Smooth muscle cell (in vitro differentiated cells): Measurements from ENCODE around the gene TNFRSF19. TPM values are rescaled to one million over a fixed set of nuclear protein-coding genes. Genes with fewer than 3 reads are reported as not detected.
A peak's percentile ranks its signal among the peaks of the same experiment; 100 is the strongest.

Experiments used
- DNase-seq: peaks from one replicate; lab custom pipeline; 2025; ENCODE audit not compliant: unreplicated experiment; lab: John Stamatoyannopoulos, UW
- H2AFZ ChIP-seq: fragments of 200-600 bp; sonication (generic); 2 replicates; pipeline ENCODE4 v1.6.0; 2016; ENCODE audit warnings: antibody characterized with exemption, low read depth, mild to moderate bottlenecking
- H3F3A ChIP-seq: fragments of 200-600 bp; sonication (generic); 2 replicates; pipeline ENCODE4 v1.6.0; 2017; ENCODE audit warnings: antibody characterized with exemption, low read depth
- H3K27ac ChIP-seq: fragments of 200-600 bp; sonication (generic); 2 replicates; pipeline ENCODE4 v1.5.1; 2016; ENCODE audit warnings: low read depth, mild to moderate bottlenecking
- H3K27me3 ChIP-seq: fragments of 200-600 bp; sonication (generic); 2 replicates; pipeline ENCODE4 v1.6.1; 2016; ENCODE audit warnings: low read depth, mild to moderate bottlenecking
- H3K36me3 ChIP-seq: fragments of 200-600 bp; sonication (generic); 2 replicates; pipeline ENCODE4 v1.5.1; 2016; ENCODE audit warnings: low read depth
- H3K4me1 ChIP-seq: fragments of 200-600 bp; sonication (generic); 2 replicates; pipeline ENCODE4 v1.5.1; 2016; ENCODE audit warnings: low read depth
- H3K4me2 ChIP-seq: fragments of 200-600 bp; sonication (generic); 2 replicates; pipeline ENCODE4 v1.6.0; 2016; ENCODE audit warnings: mild to moderate bottlenecking
- H3K4me3 ChIP-seq: fragments of 200-600 bp; sonication (generic); 2 replicates; pipeline ENCODE4 v1.5.1; 2016; ENCODE audit warnings: mild to moderate bottlenecking
- H3K79me2 ChIP-seq: fragments of 200-600 bp; sonication (generic); 2 replicates; pipeline ENCODE4 v1.6.0; 2016; ENCODE audit warnings: low read depth, mild to moderate bottlenecking
- H3K9ac ChIP-seq: fragments of 200-600 bp; sonication (generic); 2 replicates; pipeline ENCODE4 v1.6.0; 2016; ENCODE audit warnings: low read depth
- H3K9me3 ChIP-seq: fragments of 200-600 bp; sonication (generic); replicated peaks from 2 replicates; pipeline ENCODE4 v1.5.1; 2016; ENCODE audit warnings: low read depth
- H4K20me1 ChIP-seq: fragments of 200-600 bp; sonication (generic); 2 replicates; pipeline ENCODE4 v1.6.0; 2016; ENCODE audit warnings: low read depth
- WGBS: methylation state at CpG from one replicate; pipeline ENCODE4 v1.1.7; 2016; ENCODE audit warnings: low lambda C conversion rate; 5-methylcytosine and 5-hydroxymethylcytosine counted together
- polyA plus RNA-seq: library from polyadenylated mRNA; unstranded; fragments of >200 nt; fragmentation: Nextera tagmentation; extraction: Ambion mirVana; gene quantifications from 2 replicates; pipeline ENCODE4 v1.2.1, GENCODE V29; 2016
- total RNA-seq: library from RNA; depleted of rRNA; stranded (reverse); fragments of >200 nt; gene quantifications from 2 replicates; pipeline ENCODE4 v1.2.3, GENCODE V29; 2014
- TF ChIP-seq, protein P1 (sequence below): fragments of 200-600 bp; sonication (generic); IDR thresholded peaks from 2 replicates; pipeline ENCODE4 v1.5.1; 2017; ENCODE audit warnings: borderline replicate concordance, mild to moderate bottlenecking, antibody characterized with exemption; ENCODE audit not compliant: insufficient read depth, poor library complexity, severe bottlenecking

TNFRSF19 gene
- total and polyA plus RNA-seq, 2 experiments from 2014 or later = 15.5 to 34.3 TPM

DNA sequence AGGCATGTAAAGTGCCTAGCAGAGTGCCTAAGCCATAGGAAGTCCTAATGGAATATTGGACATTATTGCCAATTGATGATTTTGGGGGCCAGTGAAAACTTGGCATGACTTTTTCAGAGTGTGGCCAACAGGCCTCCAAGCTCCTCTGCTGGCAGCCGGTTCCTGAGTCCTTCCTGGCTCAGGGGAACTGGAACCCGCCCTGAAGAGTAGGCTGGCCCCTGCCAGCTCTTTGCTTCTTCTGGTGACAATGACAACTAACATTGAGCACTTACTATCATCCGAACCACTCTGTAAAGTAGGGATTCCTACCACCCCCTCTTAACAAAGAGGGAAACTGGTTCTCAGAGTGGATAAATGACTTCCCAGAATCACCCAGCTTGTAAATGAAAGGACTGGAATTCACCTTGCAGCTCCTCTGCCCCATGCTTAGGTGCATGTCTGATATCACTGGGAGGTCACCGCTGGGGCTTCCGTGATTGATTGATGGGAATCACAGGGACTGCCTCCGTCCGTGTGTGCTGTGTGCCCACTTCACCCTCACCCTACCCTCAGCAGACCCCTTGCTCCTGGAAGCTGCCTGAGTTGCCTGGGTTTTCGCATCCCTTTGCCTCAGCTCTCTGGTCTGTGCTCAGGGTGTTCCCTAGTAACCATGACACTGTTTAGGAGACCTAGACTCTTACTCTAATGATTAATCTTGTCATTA lies 50.6 kb downstream of the TNFRSF19 start:
- no peaks in the 10 kb centered on the region for H3K9me3 ChIP-seq
- H3K4me2 ChIP-seq = no peak overlapping the region
- peak overlapping the region; percentile 70 for H3K9ac ChIP-seq
- H3K36me3 ChIP-seq = no peaks in the 10 kb centered on the region
- peaks cover 8% of the 10 kb centered on the region for H3F3A ChIP-seq
- TF ChIP-seq, protein P1, sequence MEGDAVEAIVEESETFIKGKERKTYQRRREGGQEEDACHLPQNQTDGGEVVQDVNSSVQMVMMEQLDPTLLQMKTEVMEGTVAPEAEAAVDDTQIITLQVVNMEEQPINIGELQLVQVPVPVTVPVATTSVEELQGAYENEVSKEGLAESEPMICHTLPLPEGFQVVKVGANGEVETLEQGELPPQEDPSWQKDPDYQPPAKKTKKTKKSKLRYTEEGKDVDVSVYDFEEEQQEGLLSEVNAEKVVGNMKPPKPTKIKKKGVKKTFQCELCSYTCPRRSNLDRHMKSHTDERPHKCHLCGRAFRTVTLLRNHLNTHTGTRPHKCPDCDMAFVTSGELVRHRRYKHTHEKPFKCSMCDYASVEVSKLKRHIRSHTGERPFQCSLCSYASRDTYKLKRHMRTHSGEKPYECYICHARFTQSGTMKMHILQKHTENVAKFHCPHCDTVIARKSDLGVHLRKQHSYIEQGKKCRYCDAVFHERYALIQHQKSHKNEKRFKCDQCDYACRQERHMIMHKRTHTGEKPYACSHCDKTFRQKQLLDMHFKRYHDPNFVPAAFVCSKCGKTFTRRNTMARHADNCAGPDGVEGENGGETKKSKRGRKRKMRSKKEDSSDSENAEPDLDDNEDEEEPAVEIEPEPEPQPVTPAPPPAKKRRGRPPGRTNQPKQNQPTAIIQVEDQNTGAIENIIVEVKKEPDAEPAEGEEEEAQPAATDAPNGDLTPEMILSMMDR = no peak
- H2AFZ ChIP-seq = no peak overlapping the region
- 85% methylated on average over 8 of the region's 8 CpGs for WGBS
- no peaks in the 10 kb centered on the region for H4K20me1 ChIP-seq
- H3K27me3 ChIP-seq = no peaks in the 10 kb centered on the region
- H3K27ac ChIP-seq = peak overlapping the region; percentile 89
- no peak for DNase-seq
- H3K4me1 ChIP-seq = peaks cover 8% of the 10 kb centered on the region
- H3K79me2 ChIP-seq = peaks cover 7% of the 10 kb centered on the region
- no peak overlapping the region for H3K4me3 ChIP-seq

DNA sequence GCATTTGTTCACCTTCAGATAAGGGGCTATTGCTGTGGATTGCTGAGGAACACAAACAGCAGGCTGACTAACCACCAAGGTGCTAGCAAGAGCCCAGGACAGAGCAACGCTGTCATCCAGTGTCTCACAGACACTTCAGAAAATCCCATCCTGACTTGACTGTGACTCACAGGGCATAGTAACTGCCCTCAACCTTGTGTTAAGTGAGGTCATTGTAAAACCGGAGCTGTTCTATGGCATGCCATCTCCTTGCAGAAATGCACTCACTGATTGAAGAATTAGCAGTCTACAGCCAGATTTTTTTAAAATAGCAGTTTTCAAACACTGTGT lies 51.1 kb downstream of the TNFRSF19 start:
- Histone ChIP-seq H3K27ac (peak overlapping the region; percentile 89), H3K4me2 (no peak overlapping the region), H3K79me2 (peaks cover 7% of the 10 kb centered on the region), H3K4me3 (no peak overlapping the region), H3F3A (peaks cover 8% of the 10 kb centered on the region), H3K9me3 (no peaks in the 10 kb centered on the region), H3K4me1 (peaks cover 6% of the 10 kb centered on the region), H2AFZ (no peak overlapping the region), H3K27me3 (no peaks in the 10 kb centered on the region), H4K20me1 (no peaks in the 10 kb centered on the region), H3K36me3 (no peaks in the 10 kb centered on the region), H3K9ac (peak overlapping the region; percentile 29)
- no peak for DNase-seq
- 3% methylated on average over 2 of the region's 2 CpGs for WGBS
- TF ChIP-seq, protein P1 = no peak

DNA sequence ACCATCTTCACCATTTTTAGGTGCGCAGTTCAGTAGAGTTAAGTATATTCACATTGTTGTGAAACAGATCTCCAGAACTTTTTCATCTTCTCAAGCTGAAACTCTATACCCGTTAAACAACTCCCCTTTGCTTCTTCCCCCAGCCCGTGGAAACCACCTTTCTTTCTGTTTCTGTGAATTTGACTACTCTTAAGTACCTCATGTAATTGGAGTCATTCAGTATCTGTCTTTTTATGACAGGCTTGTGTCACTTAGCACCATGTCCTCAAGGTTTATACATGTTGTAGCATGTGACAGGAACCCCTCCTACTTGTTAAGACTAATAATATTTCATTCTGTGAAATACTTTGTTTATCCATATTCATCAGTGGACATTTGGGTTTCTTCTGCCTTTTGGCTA lies 52.8 kb downstream of the TNFRSF19 start:
- Histone ChIP-seq H3K27ac (peak overlapping the region; percentile 36), H3K27me3 (no peaks in the 10 kb centered on the region), H2AFZ (no peak overlapping the region), H3K79me2 (peaks cover 7% of the 10 kb centered on the region), H3K9ac (no peak overlapping the region), H3K4me1 (peaks cover 12% of the 10 kb centered on the region), H3K36me3 (no peaks in the 10 kb centered on the region), H3K4me2 (no peak overlapping the region), H3F3A (peaks cover 8% of the 10 kb centered on the region), H4K20me1 (no peaks in the 10 kb centered on the region), H3K9me3 (no peaks in the 10 kb centered on the region), H3K4me3 (no peak overlapping the region)
- WGBS = 84% methylated on average over 3 of the region's 3 CpGs
- TF ChIP-seq, protein P1 = no peak
- DNase-seq = no peak

DNA sequence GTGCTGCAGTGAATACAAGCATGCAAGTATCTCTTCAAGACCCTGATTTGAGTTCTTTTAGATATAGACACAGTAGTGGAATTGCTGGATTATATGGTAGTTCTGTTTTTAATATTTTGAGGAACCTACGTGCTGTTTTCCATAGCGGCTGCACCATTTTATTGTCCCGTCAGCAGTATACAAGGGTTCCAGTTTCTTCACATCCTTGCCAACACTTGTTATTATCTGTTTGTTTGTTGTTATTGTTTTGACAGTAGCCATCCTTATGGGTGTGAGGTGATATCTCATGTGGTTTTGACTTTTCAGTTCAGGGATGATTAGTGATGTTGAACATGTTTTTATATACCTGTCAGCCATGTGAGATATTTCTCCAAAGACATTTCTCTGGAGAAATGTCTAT lies 53.2 kb downstream of the TNFRSF19 start:
- H3K27ac ChIP-seq = peak overlapping the region; percentile 36
- no peaks in the 10 kb centered on the region for H3K27me3 ChIP-seq
- no peak for DNase-seq
- H3K36me3 ChIP-seq = no peaks in the 10 kb centered on the region
- no peak overlapping the region for H3K4me2 ChIP-seq
- no peak overlapping the region for H2AFZ ChIP-seq
- no peak overlapping the region for H3K9ac ChIP-seq
- H4K20me1 ChIP-seq = no peaks in the 10 kb centered on the region
- H3K4me3 ChIP-seq = no peak overlapping the region
- H3K4me1 ChIP-seq = peaks cover 14% of the 10 kb centered on the region
- TF ChIP-seq, protein P1 = no peak
- peaks cover 7% of the 10 kb centered on the region for H3K79me2 ChIP-seq
- H3F3A ChIP-seq = peaks cover 8% of the 10 kb centered on the region
- WGBS = 95% methylated on average over 3 of the region's 3 CpGs
- H3K9me3 ChIP-seq = no peaks in the 10 kb centered on the region
